ENCODE results near the gene PLEKHF1.

Gene PLEKHF1

GRCh38 chr19:29665826-29666577 lies 741 bp downstream of the PLEKHF1 start:
- no peak for DNase-seq

- no peak for DNase-seq
Measured at GRCh38 chr19:29666578-29667386, 1.5 kb downstream of the PLEKHF1 start.

- no peak for DNase-seq
Measured at GRCh38 chr19:29667387-29667783, 2.1 kb downstream of the PLEKHF1 start.

GRCh38 chr19:29667901-29668341 lies 2.7 kb downstream of the PLEKHF1 start:
- DNase-seq = no peak

GRCh38 chr19:29668746-29669609 lies 3.7 kb downstream of the PLEKHF1 start:
- DNase-seq = no peak

GRCh38 chr19:29670255-29670654 lies 5.0 kb downstream of the PLEKHF1 start:
- DNase-seq = no peak

GRCh38 chr19:29671026-29671392 lies 5.7 kb downstream of the PLEKHF1 start:
- peak; percentile 31 for DNase-seq

GRCh38 chr19:29671393-29672160 lies 6.3 kb downstream of the PLEKHF1 start:
- DNase-seq = peak; percentile 91

- DNase-seq = no peak
Measured at GRCh38 chr19:29672319-29672932, 7.2 kb downstream of the PLEKHF1 start.

- no peak for DNase-seq
Measured at GRCh38 chr19:29672933-29673336, 7.7 kb downstream of the PLEKHF1 start.

- DNase-seq = no peak
Measured at GRCh38 chr19:29673451-29674371, 8.4 kb downstream of the PLEKHF1 start.

- DNase-seq = no peak
Measured at GRCh38 chr19:29674374-29675119, 9.3 kb downstream of the PLEKHF1 start.

- DNase-seq = no peak
Measured at GRCh38 chr19:29675120-29675649, 9.9 kb downstream of the PLEKHF1 start.

- DNase-seq = no peak
Measured at GRCh38 chr19:29675650-29676186, 10.5 kb downstream of the PLEKHF1 start.

GRCh38 chr19:29676586-29676985 lies 11.3 kb downstream of the PLEKHF1 start:
- no peak for DNase-seq

GRCh38 chr19:29677001-29677817 lies 11.9 kb downstream of the PLEKHF1 start:
- no peak for DNase-seq

GRCh38 chr19:29678484-29679106 lies 13.3 kb downstream of the PLEKHF1 start:
- DNase-seq = no peak

GRCh38 chr19:29679598-29680210 lies 14.4 kb downstream of the PLEKHF1 start:
- DNase-seq = no peak

All from NCI-H2029 (cell line).